Activated effector memory CD4-positive, alpha-beta T cell treated with anti-CD3 and anti-CD28 coated beads, Interleukin-2, amount 50 U/mL, for 16 hours (primary cell): ENCODE measurements around the gene RANBP10.
A peak's percentile ranks its signal among the peaks of the same experiment; 100 is the strongest.
"Not testable (repeated sequence)": the region's sequence is repeated elsewhere in the genome, so short reads cannot be mapped to it uniquely, and the experiment has no call there.

ENCODE experiments used
- DNase-seq: peaks from one replicate; pipeline ENCODE4 v3.0.0-alpha.2; 2020

Gene RANBP10

GRCh38 chr16:67806428-67807147 is at the start of gene RANBP10, which contains the start of gene TSNAXIP1:
Gene RANBP10, minus strand, starts transcription at chr16:67806560. Its CDS starts 24 bp downstream, at chr16:67806536.
Gene TSNAXIP1, plus strand, starts transcription at chr16:67806889. Its CDS starts 261 bp downstream, at chr16:67807150.
- DNase-seq: peak; percentile 99

- no peak for DNase-seq
Observed at GRCh38 chr16:67855789-67856188, 49.4 kb upstream of the RANBP10 start.

- DNase-seq: no peak
Observed at GRCh38 chr16:67853670-67854069, 47.3 kb upstream of the RANBP10 start.

- DNase-seq: no peak
Observed at GRCh38 chr16:67848118-67848517, 41.8 kb upstream of the RANBP10 start.

- DNase-seq: no peak
Observed at GRCh38 chr16:67847064-67847861, 40.9 kb upstream of the RANBP10 start, which contains the start of gene CENPT. Gene CENPT, minus strand, starts transcription at chr16:67847693. Its CDS starts 13,834 bp downstream, at chr16:67833859.

- peak; percentile 98 for DNase-seq
Observed at GRCh38 chr16:67846320-67847063, 40.1 kb upstream of the RANBP10 start, which contains the start of gene NUTF2. Gene NUTF2, plus strand, starts transcription at chr16:67846933. Its CDS starts 18,198 bp downstream, at chr16:67865131.

GRCh38 chr16:67846063-67846319 is 39.6 kb upstream of the RANBP10 start:
- DNase-seq: no peak

GRCh38 chr16:67845291-67846062 is 39.1 kb upstream of the RANBP10 start:
- DNase-seq: no peak

GRCh38 chr16:67844497-67844896 is 38.1 kb upstream of the RANBP10 start:
- DNase-seq: no peak

- DNase-seq: no peak
Observed at GRCh38 chr16:67843343-67843765, 37.0 kb upstream of the RANBP10 start.

GRCh38 chr16:67842509-67843342 is 36.4 kb upstream of the RANBP10 start:
- DNase-seq: peak; percentile 86

- DNase-seq: peak; percentile 98
Observed at GRCh38 chr16:67841816-67842508, 35.6 kb upstream of the RANBP10 start, which contains the start of gene THAP11. Gene THAP11, plus strand, starts transcription at chr16:67842320. Its CDS starts 235 bp downstream, at chr16:67842555.

- DNase-seq: no peak
Observed at GRCh38 chr16:67841198-67841815, 34.9 kb upstream of the RANBP10 start.

- DNase-seq: no peak
Observed at GRCh38 chr16:67837811-67838210, 31.5 kb upstream of the RANBP10 start.

- DNase-seq: not testable (repeated sequence)
Observed at GRCh38 chr16:67837190-67837589, 30.8 kb upstream of the RANBP10 start.

- no peak for DNase-seq
Observed at GRCh38 chr16:67834242-67834614, 27.9 kb upstream of the RANBP10 start.

- peak; percentile 97 for DNase-seq
Observed at GRCh38 chr16:67833415-67834241, 27.3 kb upstream of the RANBP10 start.

GRCh38 chr16:67833030-67833414 is 26.7 kb upstream of the RANBP10 start:
- DNase-seq: no peak

- no peak for DNase-seq
Observed at GRCh38 chr16:67828651-67829050, 22.3 kb upstream of the RANBP10 start.
